Measurements from ENCODE around the gene CARNS1. TPM values are rescaled to one million over a fixed set of nuclear protein-coding genes. Genes with fewer than 3 reads are reported as not detected.

Gene CARNS1
- total RNA-seq, 1 experiment from 2014 or later = 1.3 TPM

DNA sequence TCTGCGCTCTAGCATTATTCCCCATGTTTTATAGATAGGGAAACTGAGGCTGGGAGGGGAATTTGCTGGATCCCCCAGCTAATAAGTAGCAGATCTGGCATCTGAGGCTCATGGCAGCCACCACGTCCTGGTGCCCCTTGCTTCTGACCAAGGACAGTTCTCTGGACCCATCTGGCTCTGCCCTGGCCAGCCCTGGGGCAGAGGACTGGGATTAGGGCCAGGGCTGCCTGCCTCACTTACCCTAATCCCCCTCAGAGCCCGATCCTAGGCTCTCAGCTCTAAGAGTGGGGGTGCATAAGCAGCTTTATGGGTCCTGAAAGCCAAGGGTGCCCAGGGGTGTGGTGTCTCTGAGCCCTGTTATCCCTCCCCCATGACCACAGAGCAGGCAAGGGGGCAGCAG, 39.6 kb downstream of the CARNS1 start, which contains the start of gene CABP4:
TSS of gene CABP4 (plus strand) at position 301 of the 400 bp plus-strand sequence. CDS start at position 371, 70 bp downstream.
- Mint-ChIP-seq H3K4me1 (no peaks in the 10 kb centered on the region), H3K9me3 (no peaks in the 10 kb centered on the region), H3K27me3 (ENCODE audit: low read depth) (peaks cover 2% of the 10 kb centered on the region), H3K4me3 (no peak within 1 kb of the TSS), H3K36me3 (no peaks in the 10 kb centered on the region), H3K27ac (no peak within 1 kb of the TSS)
- TF ChIP-seq, protein P1, sequence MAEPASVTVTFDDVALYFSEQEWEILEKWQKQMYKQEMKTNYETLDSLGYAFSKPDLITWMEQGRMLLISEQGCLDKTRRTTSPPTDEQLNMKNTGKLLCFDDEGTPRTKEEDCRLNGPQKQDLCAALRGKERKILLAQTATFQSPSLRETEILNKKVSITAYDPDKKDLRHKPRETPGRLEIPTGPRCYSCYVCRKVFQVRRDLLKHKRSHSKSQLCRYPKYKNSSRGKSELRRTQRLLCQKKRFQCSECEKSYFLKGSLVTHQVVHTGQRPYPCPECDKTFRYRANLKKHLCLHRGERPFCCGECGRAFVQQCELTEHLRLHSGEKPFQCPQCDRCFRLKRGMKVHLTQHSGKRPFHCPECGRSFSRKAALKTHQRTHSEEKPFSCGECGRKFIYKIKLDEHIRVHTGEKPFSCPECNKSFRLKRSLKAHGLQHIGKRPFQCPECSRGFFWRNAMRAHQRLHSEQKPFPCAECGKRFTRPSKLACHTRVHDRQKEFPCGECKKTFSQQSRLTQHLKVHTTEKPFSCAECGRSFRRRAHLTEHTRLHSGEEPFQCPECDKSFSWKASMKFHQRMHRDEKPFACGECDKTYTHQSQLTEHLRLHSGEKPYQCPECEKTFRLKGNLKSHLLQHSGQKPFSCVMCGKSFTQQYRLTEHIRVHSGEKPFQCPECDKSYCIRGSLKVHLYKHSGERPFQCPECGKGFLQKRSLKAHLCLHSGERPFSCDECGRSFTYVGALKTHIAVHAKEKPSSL (CRISPR knock-in tag; conservative IDR thresholded peaks at IDR 0.05) = no peak
- no peak for TF ChIP-seq RORB (CRISPR knock-in tag; IDR thresholded peaks at IDR 0.05)
- no peak for TF ChIP-seq HMGA2 (CRISPR knock-in tag; IDR thresholded peaks at IDR 0.05)
- TF ChIP-seq, protein P2, sequence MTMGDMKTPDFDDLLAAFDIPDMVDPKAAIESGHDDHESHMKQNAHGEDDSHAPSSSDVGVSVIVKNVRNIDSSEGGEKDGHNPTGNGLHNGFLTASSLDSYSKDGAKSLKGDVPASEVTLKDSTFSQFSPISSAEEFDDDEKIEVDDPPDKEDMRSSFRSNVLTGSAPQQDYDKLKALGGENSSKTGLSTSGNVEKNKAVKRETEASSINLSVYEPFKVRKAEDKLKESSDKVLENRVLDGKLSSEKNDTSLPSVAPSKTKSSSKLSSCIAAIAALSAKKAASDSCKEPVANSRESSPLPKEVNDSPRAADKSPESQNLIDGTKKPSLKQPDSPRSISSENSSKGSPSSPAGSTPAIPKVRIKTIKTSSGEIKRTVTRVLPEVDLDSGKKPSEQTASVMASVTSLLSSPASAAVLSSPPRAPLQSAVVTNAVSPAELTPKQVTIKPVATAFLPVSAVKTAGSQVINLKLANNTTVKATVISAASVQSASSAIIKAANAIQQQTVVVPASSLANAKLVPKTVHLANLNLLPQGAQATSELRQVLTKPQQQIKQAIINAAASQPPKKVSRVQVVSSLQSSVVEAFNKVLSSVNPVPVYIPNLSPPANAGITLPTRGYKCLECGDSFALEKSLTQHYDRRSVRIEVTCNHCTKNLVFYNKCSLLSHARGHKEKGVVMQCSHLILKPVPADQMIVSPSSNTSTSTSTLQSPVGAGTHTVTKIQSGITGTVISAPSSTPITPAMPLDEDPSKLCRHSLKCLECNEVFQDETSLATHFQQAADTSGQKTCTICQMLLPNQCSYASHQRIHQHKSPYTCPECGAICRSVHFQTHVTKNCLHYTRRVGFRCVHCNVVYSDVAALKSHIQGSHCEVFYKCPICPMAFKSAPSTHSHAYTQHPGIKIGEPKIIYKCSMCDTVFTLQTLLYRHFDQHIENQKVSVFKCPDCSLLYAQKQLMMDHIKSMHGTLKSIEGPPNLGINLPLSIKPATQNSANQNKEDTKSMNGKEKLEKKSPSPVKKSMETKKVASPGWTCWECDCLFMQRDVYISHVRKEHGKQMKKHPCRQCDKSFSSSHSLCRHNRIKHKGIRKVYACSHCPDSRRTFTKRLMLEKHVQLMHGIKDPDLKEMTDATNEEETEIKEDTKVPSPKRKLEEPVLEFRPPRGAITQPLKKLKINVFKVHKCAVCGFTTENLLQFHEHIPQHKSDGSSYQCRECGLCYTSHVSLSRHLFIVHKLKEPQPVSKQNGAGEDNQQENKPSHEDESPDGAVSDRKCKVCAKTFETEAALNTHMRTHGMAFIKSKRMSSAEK (CRISPR knock-in tag; IDR thresholded peaks at IDR 0.05; ENCODE audit: borderline replicate concordance) = no peak
- ATAC-seq (no peak), DNase-seq (ENCODE audit: low spot score) (no peak)
- CTCF ChIA-PET = interaction anchor here (0.5 kb wide), 1 partner anchor 1069 kb away, joined by 3 read pairs; no protein-coding TSS in a partner anchor
- POLR2A ChIA-PET = interaction anchor here (0.6 kb wide), 1 partner anchor 63 kb away, joined by 3 read pairs; the partner anchor contains the start of gene RAD9A

DNA sequence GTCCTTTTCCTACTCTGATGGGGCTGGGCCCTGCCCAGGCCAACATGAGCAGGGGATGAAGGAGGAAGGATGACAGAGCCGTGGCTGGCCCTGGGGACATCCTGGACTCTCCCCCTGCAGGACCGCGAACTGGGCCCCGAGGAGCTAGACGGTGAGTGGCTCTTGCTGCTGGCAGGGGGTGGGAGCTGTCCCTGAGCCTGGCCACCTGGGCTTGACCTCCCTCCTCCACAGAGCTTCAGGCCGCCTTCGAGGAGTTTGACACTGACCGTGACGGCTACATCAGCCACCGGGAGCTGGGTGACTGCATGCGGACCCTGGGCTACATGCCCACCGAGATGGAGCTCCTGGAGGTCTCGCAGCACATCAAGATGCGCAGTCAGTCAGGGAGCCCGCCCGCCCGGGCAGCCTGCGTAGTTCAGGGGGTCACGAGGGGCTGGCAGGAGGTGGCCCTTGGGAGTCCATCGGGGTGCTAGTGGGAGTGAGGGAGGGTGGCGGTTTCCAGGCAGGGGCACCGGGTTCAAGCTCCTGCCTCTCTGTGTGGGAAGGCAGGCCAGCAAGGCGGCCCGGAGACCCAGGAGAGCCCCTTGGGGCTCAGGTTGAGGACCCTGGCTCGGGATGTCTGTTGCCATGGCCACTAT, 40.7 kb downstream of the CARNS1 start:
- H3K27me3 Mint-ChIP-seq (ENCODE audit: low read depth) = peaks cover 5% of the 10 kb centered on the region
- ATAC-seq (no peak), DNase-seq (ENCODE audit: low spot score) (no peak)
- ChIA-PET CTCF (no interaction called here), POLR2A (no interaction called here)
- H3K4me3 Mint-ChIP-seq = no peak overlapping the region
- no peak overlapping the region for H3K27ac Mint-ChIP-seq
- H3K9me3 Mint-ChIP-seq = no peaks in the 10 kb centered on the region
- no peaks in the 10 kb centered on the region for H3K4me1 Mint-ChIP-seq
- no peaks in the 10 kb centered on the region for H3K36me3 Mint-ChIP-seq
- no peak for TF ChIP-seq ELF4 (CRISPR knock-in tag; IDR thresholded peaks at IDR 0.05; ENCODE audit: low read depth)
- no peak for TF ChIP-seq ZNF121 (CRISPR knock-in tag; IDR thresholded peaks at IDR 0.05)
- TF ChIP-seq CREB1 (CRISPR knock-in tag; IDR thresholded peaks at IDR 0.05) = no peak
- TF ChIP-seq, protein P1 (CRISPR knock-in tag; conservative IDR thresholded peaks at IDR 0.05) = no peak
- TF ChIP-seq, protein P2 (CRISPR knock-in tag; IDR thresholded peaks at IDR 0.05; ENCODE audit: borderline replicate concordance) = no peak
- TF ChIP-seq SMAD4 (CRISPR knock-in tag; IDR thresholded peaks at IDR 0.05) = no peak
- TF ChIP-seq, protein P3, sequence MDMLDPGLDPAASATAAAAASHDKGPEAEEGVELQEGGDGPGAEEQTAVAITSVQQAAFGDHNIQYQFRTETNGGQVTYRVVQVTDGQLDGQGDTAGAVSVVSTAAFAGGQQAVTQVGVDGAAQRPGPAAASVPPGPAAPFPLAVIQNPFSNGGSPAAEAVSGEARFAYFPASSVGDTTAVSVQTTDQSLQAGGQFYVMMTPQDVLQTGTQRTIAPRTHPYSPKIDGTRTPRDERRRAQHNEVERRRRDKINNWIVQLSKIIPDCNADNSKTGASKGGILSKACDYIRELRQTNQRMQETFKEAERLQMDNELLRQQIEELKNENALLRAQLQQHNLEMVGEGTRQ (CRISPR knock-in tag; IDR thresholded peaks at IDR 0.05) = no peak
- no peak for TF ChIP-seq SMAD3 (CRISPR knock-in tag; IDR thresholded peaks at IDR 0.05; ENCODE audit: borderline replicate concordance)
- TF ChIP-seq KAT7 (CRISPR knock-in tag; IDR thresholded peaks at IDR 0.05; ENCODE audit: borderline replicate concordance) = no peak
- TF ChIP-seq ZNF671 (CRISPR knock-in tag; IDR thresholded peaks at IDR 0.05) = no peak
- TF ChIP-seq, protein P4, sequence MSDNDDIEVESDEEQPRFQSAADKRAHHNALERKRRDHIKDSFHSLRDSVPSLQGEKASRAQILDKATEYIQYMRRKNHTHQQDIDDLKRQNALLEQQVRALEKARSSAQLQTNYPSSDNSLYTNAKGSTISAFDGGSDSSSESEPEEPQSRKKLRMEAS (CRISPR knock-in tag; IDR thresholded peaks at IDR 0.05) = no peak
- no peak for TF ChIP-seq ZBTB21 (CRISPR knock-in tag; IDR thresholded peaks at IDR 0.05; ENCODE audit: borderline replicate concordance)
- no peak for TF ChIP-seq SP1 (CRISPR knock-in tag; conservative IDR thresholded peaks at IDR 0.05)
- no peak for TF ChIP-seq IRF2 (CRISPR knock-in tag; IDR thresholded peaks at IDR 0.05; ENCODE audit: borderline replicate concordance, low read depth)
- no peak for TF ChIP-seq RELA (CRISPR knock-in tag; IDR thresholded peaks at IDR 0.05; ENCODE audit: borderline replicate concordance)

All from WTC11 (cell line).